Inflammatory macrophage treated with lipopolysaccharide for 4 hours (primary cell): ENCODE data around the gene UBLCP1.
"Not testable (repeated sequence)": the region's sequence is repeated elsewhere in the genome, so short reads cannot be mapped to it uniquely, and the experiment has no call there.

Experiments
- DNase-seq: peaks from one replicate; pipeline ENCODE4 v3.0.0-alpha.2; 2020

UBLCP1 gene, protein sequence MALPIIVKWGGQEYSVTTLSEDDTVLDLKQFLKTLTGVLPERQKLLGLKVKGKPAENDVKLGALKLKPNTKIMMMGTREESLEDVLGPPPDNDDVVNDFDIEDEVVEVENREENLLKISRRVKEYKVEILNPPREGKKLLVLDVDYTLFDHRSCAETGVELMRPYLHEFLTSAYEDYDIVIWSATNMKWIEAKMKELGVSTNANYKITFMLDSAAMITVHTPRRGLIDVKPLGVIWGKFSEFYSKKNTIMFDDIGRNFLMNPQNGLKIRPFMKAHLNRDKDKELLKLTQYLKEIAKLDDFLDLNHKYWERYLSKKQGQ

DNA sequence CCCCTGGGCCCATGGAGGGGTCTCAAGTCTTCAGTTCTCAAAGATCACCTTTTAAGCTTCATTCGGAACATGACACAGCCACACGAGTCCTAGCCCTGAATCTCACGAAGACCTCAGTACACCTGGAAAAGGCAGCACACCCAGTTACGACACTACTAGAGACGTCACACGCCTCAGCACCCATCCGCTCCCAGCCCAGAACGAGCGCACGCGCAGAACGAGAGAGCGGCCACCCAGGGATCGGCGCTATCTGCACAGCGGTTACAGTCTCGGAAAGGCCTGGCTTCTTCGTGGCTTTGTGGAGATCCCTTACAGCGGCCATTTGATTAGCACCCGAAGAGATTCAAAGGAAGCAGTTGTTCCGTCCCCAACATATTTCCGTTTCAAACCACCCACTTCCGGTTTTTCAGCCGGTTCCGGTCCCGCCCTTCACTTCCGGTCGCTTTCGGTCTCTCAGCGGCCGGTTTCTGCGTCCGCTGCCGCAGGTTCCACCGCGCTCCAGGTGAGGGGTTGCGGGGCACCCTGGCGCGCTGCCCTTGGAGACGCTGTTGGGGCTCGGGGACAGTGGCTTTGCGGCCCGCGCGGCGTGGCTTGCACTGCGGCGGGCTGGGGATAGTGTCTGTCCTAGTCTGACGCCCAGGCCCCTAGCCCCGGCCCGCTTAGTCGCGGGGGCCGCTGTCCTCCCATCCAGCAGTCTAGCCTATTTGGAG is at the start of gene UBLCP1:
Gene UBLCP1, plus strand, starts transcription at position 432 of the 710 bp plus-strand sequence. CDS start 5,626 bp downstream, outside the sequence.
- DNase-seq = peak; percentile 85

DNA sequence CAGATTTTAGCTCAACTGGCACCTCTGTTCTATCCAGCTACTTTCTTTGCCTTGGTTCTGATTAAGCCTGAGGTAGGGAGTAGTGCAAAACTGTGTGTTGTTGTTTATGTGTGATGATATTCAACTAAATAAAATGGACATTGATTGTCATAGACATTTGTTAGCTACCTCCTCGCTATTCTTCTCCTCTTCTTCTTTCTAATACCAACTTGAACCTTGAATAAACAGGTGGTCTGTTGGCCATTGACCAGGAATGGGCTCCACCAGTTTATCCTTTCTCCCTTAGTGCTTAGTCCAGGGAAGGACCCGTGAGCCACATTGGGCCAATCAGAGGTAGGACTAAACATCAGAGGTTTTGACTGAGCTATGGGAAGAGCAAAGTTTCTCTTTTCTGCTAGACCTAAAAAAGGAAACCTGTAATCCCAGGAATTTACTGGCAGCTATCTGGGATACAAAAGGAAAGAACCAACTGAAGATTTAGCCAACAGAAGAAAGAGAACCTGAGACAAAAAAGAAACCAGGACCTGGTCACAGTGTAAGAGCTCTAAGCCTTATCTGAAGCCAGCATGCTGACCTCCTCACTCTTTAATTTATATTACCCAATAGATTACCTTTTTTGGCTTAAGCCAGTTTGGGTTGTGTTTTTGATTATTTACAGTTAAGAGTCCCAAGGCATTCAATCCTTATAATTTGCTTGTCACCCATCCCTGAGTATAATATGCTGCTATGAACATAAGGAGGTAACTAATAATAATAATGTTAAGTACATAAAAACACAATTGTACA is 48.4 kb upstream of the UBLCP1 start:
- no peak for DNase-seq

DNA sequence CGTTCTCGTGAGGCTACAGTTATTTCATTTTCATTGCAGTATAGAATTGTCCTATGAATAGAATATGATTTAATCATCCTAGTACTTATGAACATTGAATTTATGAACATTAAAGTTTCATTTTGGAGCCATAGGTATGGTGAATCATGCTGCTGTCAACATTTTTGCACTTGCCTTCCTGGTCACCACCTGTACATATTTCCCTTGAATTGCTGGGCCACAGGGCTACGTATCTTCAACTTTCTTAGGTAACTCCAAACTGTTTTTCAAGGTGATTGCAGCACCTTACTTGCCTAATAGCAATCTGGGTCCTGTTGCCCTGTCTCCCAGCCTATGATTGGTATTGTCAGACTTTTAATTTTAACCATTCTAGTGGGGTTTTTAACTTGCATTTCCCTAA is 47.2 kb upstream of the UBLCP1 start:
- DNase-seq = no peak

DNA sequence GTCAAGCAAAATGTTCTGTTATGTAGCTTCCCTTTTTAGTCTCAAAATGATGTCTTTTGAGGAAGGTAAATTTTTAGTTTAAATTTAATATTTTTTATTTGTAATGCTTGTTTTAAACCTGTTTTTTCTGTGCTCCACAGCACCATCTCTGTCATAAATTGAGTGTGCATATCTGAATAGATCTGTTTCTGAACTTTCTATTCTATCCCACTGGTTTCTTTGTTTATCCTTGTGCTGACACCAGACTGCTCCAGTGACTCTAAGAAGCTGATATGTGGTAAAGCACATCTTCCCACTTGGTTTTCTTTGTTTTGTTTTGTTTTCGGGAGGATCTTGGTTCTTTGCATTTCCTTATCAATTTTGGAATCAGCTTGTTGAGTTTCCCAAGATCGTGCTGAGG is 46.6 kb upstream of the UBLCP1 start:
- DNase-seq = no peak

DNA sequence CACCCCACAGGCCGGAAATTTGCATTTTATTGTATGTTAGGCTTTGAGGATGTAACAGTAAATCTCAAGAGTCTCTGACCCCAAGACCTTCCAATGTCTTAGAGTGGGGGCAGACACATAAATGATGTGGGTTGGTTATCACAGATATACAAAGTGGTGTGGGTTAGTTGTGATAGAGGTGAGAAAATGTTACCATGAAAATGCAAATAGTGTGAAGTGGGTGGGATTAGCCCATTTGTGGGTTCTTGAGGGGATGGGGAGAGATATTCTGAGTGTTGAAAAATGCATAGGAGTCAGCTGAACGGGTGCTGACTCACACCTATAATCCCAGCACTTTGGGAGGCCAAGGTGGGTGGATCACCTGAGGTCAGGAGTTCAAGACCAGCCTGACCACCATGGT is 45.9 kb upstream of the UBLCP1 start:
- DNase-seq = no peak

DNA sequence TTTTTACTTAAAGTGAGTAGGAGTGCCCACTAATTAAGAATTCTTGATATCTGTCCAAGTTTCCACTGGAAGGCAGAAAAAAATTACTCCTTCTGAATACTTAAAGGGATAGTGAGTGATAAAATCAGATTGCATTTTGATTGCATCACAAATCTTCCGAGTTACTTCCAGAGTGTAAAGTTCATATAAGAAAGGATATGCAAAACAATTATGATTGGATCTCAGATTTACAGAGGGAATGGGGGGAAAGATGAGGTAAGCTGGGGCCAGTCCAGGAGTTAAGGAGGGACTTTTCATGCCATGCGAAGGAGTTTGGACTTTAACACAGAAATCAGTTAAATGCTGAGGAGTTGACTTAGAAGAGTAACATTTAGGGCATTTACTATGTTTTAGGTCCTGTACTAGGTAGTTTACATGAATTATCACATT is 44.5 kb upstream of the UBLCP1 start:
- no peak for DNase-seq

DNA sequence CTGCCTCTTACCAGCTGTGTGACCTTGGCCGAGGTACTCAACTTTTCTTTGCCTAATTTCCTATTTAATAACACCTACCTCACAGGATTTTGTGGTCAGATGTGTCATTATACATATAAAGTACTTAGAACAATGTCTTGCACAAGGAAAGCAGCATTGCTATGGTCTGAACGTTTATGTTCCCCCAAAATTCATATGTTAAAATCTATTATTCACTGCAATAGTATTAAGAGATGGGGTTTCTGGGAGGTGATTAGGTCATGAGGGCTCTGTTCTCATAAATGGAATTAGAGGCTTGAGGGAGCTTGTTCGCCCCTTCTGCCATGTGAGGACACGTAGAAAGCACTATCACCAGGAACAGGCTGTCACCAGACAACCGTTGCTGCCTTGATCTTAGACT is 42.9 kb upstream of the UBLCP1 start:
- DNase-seq = no peak

DNA sequence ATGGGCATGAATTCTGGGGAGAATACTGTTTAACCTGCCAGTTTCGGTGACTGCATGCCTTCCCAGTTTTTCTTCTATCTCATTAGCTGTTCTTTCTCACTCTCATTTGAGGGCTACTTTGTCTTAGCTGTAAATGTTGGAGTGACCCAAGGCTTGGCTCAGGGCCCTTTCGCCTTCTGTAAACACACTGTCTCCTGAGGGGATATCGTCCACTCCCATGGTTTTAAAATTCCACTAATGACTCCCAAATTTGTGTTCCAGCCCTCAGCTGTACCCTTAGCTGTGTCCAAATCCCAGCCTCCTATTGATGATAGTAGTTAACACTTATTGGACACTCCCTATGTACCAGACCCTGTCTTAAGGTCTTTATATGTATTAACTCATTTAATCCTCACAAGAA is 39.6 kb upstream of the UBLCP1 start:
- no peak for DNase-seq

DNA sequence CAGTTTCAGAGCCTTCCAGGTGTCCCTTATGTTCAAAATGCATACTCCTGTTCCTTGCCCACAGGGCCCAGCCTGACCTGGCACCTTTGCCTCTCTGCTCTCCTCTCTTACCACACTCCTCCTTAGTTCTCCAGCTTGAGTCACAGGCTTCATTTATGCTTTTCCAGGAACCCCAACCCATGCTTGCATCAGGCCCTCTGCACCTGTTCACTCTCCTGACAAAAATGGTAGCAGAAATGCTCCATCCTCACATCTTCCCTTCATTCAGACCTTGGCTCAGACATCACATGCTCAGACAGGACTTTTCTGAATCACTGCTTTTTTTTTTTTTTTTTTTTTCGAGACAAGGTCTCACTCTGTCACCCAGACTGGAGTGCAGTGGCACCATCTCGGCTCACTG is 38.6 kb upstream of the UBLCP1 start:
- no peak for DNase-seq

DNA sequence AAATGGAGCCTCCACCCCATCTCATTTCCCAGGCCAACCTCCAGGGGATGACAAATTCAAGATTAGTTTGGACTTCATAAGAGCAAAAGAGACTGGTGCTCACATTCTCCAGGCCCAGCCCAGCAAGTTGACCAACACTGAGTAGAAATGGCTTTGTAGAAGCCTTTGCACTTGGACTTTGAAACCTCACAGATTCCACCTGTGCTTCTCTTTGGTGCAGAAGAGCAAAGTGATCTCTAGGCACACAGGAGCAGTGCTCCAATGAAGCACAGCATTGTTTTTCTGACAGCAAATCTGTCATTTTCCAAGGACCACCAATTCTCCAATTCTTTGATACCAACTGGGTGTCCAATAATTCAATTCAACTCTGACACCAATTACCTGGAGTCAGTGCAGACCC is 36.6 kb upstream of the UBLCP1 start:
- DNase-seq = no peak

DNA sequence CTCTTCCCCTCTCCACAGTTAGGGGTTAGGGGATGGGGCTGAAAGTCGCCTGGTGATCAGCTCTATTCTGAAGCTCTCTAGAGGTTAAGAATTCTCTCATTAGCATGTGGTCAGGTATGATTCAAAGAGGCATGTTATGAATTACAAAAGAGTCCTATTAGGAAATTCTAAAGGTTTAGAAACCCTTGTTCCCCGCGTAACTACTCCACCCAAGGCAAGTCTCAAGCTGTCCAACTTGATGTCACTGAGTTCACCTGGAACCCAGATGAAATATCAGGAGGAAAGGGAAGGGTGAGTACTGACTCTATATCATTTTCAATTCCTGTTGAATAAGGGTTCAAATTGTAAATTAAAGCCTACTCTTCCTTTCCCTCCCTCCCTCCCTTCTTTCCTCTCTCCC is 35.6 kb upstream of the UBLCP1 start:
- DNase-seq = peak; percentile 40

DNA sequence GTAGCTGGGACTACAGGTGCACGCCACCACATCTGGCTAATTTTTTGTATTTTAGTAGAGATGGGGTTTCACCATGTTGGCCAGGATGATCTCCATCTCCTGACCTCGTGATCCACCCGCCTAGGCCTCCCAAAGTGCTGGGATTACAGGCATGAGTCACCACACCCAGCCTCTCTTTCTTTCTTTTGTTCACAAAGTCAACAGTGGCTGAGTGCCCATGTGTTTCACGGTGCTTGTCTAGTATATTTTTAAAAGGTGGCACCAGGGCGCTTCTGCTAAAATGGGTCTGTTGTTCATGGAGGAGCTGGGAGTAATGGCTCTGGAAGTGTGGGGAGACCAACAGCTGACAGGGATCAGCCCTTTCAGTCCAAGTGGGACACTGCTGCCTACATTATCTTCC is 35.0 kb upstream of the UBLCP1 start:
- not testable (repeated sequence) for DNase-seq

DNA sequence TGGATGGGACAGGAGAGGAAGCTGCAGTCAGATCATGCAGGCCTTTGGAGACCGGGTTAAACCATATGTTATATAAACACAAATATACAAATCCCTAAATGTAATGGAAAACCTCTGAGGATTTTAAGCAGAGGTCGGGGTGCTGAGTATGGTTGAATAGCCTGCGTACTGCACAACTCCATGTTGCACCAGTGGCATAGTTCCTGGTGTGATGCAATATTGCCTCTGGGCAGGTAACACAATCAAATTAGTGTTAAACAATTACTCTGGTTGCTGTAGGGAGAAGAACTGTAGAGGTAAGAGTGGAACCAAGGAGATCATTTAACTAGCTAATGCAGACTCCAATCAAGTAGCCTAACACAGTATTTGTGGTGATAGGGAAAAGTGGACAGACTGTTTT is 32.4 kb upstream of the UBLCP1 start:
- DNase-seq = no peak

DNA sequence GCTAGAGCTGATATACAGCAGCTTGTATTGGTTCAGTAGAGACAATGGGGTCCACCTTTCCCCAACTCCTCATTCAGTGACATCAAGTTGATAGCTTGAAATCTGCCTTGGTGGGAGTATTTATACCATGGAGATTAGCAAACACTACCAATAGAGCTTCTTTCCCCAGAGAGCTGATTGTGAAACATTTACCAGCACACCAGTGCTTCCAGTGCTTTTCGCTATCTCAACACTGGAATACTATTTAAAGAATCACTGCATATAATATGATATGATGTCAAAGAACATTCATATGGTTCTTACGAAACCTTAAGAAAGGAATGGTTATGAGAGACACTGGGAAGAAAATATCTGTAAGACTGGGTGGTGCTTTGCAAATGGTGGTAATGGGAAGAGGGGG is 31.9 kb upstream of the UBLCP1 start:
- no peak for DNase-seq

DNA sequence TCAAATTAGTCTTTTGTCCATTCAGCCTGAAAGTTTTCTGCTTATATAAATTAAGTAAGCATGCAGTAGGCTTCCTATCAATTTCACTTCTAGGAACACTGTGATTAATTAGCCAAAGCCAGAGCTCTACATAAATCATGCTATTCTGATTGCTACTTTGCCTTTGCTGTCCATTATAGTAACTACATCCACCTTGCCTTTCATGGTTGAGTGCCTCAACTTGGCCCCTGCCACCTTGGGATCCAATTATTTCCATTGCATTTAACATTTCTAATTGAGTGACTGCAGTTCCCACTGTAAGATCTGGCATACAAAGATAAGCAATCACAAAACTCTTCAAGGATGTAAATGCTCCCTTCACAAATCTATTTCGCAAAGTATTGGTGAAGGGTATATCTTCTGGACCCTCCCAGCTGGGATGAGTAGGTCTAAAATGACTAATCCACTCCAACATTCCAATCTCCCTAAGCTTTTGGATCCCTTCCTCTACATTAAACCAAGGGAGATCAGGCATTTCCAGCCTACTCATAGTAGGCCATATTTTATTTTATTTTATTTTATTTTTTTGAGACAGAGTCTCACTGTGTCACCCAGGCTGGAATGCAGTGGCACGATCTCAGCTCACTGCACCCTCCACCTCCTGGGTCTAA is 27.1 kb upstream of the UBLCP1 start:
- not testable (repeated sequence) for DNase-seq

DNA sequence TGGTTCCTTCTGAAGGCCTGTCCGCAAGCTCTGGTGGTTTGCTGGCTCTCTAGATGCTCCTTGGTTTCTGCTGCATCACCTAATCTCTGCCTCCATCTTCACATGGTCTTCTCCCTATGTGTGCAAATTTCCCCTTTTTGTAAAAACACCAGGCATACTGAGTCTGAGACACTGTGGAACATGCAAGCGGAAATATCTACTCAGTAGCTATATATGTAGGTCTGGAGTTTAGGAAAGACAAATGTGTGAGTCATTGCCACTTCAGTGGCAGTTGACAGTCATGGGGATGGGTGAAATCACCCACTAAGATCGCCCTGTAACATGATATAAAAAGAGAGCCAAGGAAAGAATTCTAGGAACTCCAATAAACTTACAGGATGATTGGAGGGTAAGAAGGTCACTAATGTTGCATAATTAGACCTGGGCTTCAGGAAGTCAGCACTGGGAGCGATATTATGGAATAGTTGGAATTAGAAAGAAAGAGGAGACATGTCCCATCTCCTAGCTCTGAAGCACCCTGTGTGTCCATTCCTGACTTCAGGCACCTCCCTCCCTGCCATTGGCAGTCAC is 22.7 kb upstream of the UBLCP1 start:
- peak; percentile 87 for DNase-seq

DNA sequence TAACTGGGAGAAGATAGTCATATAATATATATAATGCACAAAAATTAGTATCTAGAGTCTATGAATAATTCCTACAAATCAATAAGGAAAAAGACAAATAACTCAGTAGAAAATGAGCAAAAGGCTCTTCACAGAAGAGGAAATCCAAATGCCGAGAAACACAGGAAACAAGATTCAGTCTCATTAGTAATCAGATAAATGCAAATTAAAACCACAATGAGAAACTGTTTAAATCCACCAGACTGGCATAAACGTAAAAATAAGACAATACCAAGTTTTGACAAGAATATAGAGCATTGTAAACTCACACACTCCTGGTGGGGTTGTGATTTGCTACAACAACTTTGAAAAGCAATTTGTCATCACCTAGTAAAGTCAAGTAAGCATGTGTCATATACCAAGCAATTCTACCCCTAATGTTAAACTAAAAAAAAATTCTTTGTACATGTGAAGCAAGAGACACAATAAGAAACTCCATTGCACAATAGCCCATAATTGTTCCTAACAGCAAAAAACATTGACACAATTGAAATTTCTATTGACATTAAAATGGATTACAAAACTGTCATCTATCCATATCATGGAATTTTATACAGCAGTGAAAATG is 21.0 kb upstream of the UBLCP1 start:
- DNase-seq = peak; percentile 46

DNA sequence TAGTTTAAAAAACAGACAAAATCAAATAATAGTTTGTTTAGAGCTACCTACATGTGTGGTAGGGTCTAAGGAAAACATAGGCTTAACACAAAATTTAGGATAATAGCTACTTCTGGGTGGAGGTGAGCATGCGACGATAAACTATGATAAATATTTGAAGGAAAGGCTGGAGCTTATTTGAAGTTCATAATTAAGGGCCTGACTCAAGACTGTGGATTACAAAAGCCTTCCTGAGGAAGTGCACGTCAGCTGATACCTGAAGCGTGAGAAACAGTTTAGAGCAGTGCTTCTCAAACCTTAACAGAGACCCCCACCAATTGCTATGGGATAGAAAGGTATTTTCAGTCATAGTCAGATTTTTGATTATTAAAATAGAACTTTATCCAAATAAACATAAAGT is 20.4 kb upstream of the UBLCP1 start:
- DNase-seq = peak; percentile 23

DNA sequence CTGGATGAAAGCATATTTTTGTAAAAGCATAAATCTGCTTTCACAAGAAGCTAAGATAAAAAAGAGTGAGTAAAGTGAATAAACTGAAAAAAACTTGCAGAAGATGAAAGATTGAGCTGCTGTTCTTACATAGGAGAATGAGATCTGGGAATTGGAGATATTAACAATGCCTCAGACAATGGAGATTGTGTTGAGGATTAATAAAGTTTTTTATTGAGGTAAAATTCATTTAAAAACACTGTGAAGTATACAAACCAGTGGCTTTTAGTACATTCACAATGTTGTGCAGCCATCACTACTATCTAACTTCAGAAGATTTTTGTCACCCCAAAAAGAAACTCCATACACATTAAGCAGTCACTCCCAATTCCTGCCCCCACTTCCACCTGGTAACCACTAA is 19.7 kb upstream of the UBLCP1 start:
- DNase-seq = no peak

DNA sequence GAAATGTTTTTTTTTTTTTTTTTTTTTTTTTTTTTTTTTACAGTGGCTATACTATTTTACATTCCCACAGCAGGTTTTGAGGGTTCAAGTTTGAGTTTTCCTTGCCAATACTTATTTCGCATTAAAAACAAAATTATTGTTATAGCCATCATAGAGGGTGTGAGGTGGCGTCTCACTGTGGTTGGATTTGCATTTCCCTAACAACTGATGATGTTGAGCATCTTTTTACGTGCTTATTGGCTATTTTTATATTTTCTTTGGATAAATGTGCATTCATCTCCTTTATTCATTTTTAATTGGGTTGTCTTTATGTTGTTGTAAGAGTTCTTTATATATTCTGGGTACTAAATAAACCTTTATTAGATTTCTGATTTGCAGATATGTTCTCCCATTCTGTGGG is 18.9 kb upstream of the UBLCP1 start:
- no peak for DNase-seq

DNA sequence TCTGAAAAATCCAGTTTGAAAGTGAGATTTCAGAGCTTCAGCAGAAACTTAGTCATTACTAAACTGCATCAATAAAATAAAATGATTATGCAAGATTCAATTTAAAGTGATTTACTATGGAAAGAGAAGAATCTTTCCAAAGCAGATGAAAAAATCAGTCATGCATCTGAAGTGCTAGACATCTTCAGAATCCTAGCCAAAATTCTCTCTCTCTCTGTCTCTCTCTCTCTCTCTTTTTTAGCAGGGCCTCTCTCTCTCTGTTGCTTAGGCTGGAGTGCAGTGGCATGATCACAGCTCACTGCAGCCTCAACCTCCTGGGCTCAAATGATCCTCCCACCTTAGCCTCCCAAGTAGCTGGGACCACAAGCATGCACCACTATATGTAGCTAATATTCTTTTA is 18.2 kb upstream of the UBLCP1 start:
- DNase-seq = no peak

DNA sequence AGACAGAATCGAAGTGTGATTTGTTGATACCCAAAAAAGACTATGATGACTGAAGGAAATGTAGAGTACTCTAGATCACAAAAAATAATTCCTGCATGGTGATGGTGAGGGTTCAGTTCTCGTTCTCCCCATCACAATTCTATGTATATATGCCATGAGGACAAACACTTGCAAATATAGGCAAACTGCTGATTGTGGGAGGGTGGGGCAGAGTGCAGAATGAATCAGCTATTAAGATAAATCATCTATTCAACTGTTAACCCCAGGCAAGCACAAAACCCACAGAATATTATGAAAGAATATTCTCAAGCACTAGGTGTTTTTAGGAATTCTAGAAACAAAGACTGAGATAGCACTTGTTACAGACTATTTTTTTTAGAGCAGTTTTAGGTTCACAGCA is 13.9 kb upstream of the UBLCP1 start:
- no peak for DNase-seq

DNA sequence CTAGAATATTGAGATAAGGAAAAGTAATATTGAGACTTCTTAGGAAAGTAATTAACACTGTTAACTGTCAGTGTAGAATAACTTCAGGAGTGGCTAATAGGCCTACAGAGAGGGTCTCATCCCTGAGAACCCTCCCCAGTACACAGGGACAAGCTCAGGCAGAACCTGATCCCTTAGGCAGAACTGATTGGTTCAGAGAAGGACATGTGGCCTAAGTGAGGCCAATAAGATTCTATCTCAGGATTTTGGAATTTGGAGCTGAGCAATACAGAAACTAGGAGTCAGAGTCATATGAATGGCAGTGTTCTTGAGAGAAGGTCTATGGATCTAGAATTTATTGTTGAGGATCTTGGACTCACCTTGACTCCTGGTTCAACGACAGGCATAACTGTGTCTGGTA is 10.9 kb upstream of the UBLCP1 start:
- no peak for DNase-seq
